Measurements from ENCODE around the gene PNLIPRP2. TPM values are rescaled to one million over a fixed set of nuclear protein-coding genes. Genes with fewer than 3 reads are reported as not detected.

Gene PNLIPRP2
- total and polyA plus RNA-seq, 4 donors, result 0.06 to 1.0 (median 0.08) TPM; not detected in 1

DNA sequence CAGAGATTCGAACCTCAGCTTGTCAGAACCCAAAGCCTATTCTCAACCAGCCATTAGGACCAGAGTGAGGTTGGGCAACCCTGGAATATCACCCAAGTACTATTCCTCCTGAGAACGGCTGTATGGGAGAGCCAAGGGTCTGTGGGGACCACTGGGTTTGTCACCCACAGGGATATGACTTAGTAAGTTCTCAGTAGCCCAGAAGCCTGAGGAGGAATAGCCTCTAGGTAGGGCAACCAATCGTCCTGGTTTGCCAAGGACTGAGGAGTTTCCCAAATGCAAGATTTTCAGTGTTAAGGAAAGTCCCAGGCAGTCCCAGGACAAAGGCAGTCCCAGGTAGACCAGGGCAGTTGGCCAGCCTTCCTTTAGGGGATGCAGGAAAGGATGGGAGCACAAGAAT is 46.7 kb downstream of the PNLIPRP2 start:
- no peak for ATAC-seq (ENCODE audit: insufficient read depth, low FRiP score)
- 82 to 95% methylated on average over 3 of the region's 3 CpGs for WGBS, 2 donors
- Histone ChIP-seq H3K9ac (ENCODE audit: insufficient read depth in 1 of 2, low read length in 2 of 2) (no peak overlapping the region), H3K36me3 (ENCODE audit: control insufficient read depth in 4 of 4, insufficient read depth in 4 of 4, low read length in 4 of 4) (no peaks in the 10 kb centered on the region), H3K27ac (ENCODE audit: low read depth in 1 of 2, low read length in 1 of 2) (no peak overlapping the region), H3K4me1 (ENCODE audit: control insufficient read depth in 5 of 5, insufficient read depth in 5 of 5, low read length in 5 of 5) (peaks cover 0 to 7% (median 0%) of the 10 kb centered on the region in 5 donors), H3K4me3 (no peak overlapping the region), H3K9me3 (ENCODE audit: control insufficient read depth in 4 of 4, insufficient read depth in 3 of 4, low read length in 3 of 4) (peaks cover 0 to 7% (median 0%) of the 10 kb centered on the region in 4 donors), H3K27me3 (ENCODE audit: control insufficient read depth in 3 of 3, insufficient read depth in 3 of 3, low read length in 2 of 3) (peaks cover 0 to 3% (median 0%) of the 10 kb centered on the region in 3 donors)
- DNase-seq, result no peak
- TF ChIP-seq, protein P1, sequence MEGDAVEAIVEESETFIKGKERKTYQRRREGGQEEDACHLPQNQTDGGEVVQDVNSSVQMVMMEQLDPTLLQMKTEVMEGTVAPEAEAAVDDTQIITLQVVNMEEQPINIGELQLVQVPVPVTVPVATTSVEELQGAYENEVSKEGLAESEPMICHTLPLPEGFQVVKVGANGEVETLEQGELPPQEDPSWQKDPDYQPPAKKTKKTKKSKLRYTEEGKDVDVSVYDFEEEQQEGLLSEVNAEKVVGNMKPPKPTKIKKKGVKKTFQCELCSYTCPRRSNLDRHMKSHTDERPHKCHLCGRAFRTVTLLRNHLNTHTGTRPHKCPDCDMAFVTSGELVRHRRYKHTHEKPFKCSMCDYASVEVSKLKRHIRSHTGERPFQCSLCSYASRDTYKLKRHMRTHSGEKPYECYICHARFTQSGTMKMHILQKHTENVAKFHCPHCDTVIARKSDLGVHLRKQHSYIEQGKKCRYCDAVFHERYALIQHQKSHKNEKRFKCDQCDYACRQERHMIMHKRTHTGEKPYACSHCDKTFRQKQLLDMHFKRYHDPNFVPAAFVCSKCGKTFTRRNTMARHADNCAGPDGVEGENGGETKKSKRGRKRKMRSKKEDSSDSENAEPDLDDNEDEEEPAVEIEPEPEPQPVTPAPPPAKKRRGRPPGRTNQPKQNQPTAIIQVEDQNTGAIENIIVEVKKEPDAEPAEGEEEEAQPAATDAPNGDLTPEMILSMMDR (IDR thresholded peaks at IDR 0.05; ENCODE audit: control extremely low read depth, extremely low read depth), result no peak

DNA sequence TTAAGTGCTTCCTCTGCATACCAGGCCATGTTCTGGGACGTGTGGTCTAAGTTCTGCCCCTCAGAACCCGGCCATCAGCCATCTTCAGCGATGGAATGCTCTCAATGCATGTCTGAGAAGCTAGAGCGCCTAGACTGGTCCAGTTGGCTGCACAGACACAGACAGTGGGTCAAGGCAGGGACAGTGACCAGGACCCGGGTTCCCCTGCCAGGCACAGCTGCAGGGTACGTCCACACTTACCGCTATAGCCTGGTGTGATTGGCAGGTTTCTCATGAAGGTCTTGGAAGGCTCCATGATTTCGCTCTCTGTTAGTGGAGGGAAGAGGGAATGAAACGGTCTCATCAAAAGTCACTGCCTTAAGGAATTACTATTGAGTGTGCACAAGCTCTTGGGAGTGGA is 47.3 kb downstream of the PNLIPRP2 start:
- ATAC-seq (ENCODE audit: insufficient read depth, low FRiP score) (no peak), DNase-seq (no peak)
- no peak overlapping the region for H3K9ac ChIP-seq (ENCODE audit: insufficient read depth in 1 of 2, low read length in 2 of 2)
- H3K9me3 ChIP-seq (ENCODE audit: control insufficient read depth in 4 of 4, insufficient read depth in 3 of 4, low read length in 3 of 4), result peaks cover 0 to 7% (median 0%) of the 10 kb centered on the region in 4 donors
- 89 to 92% methylated on average over 9 of the region's 9 CpGs for WGBS, 2 donors
- no peak overlapping the region for H3K27ac ChIP-seq (ENCODE audit: low read depth in 1 of 2, low read length in 1 of 2)
- H3K36me3 ChIP-seq (ENCODE audit: control insufficient read depth in 4 of 4, insufficient read depth in 4 of 4, low read length in 4 of 4), result no peaks in the 10 kb centered on the region
- H3K27me3 ChIP-seq (ENCODE audit: control insufficient read depth in 3 of 3, insufficient read depth in 3 of 3, low read length in 2 of 3), result peaks cover 0 to 3% (median 0%) of the 10 kb centered on the region in 3 donors
- no peak overlapping the region for H3K4me3 ChIP-seq
- peaks cover 0 to 7% (median 0%) of the 10 kb centered on the region in 5 donors for H3K4me1 ChIP-seq (ENCODE audit: control insufficient read depth in 5 of 5, insufficient read depth in 5 of 5, low read length in 5 of 5)
- TF ChIP-seq, protein P1 (IDR thresholded peaks at IDR 0.05; ENCODE audit: control extremely low read depth, extremely low read depth), result no peak

DNA sequence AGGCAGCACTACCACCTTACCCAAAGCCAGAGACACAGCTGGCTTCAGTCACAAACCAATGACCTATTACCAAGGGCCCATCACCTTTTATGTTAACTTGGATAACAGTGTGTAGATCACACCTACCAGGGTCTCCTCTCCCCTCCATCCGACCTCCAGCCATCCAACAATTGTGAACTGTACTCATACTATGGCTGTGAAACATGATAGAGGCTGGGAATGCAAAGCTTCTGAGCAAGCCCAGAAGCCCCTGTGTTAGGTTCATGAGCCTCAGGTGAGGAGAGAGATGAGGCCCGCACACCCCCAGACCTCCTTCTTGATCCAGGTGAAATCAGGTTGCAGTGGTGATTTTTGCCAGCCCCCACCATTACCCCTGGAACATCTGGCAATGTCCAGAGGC is 47.7 kb downstream of the PNLIPRP2 start:
- DNase-seq (no peak), ATAC-seq (ENCODE audit: insufficient read depth, low FRiP score) (no peak)
- Histone ChIP-seq H3K4me1 (ENCODE audit: control insufficient read depth in 5 of 5, insufficient read depth in 5 of 5, low read length in 5 of 5) (peaks cover 0 to 7% (median 0%) of the 10 kb centered on the region in 5 donors), H3K27ac (ENCODE audit: low read depth in 1 of 2, low read length in 1 of 2) (no peak overlapping the region), H3K4me3 (no peak overlapping the region), H3K27me3 (ENCODE audit: control insufficient read depth in 3 of 3, insufficient read depth in 3 of 3, low read length in 2 of 3) (peaks cover 0 to 3% (median 0%) of the 10 kb centered on the region in 3 donors), H3K36me3 (ENCODE audit: control insufficient read depth in 4 of 4, insufficient read depth in 4 of 4, low read length in 4 of 4) (no peaks in the 10 kb centered on the region), H3K9ac (ENCODE audit: insufficient read depth in 1 of 2, low read length in 2 of 2) (no peak overlapping the region), H3K9me3 (ENCODE audit: control insufficient read depth in 4 of 4, insufficient read depth in 3 of 4, low read length in 3 of 4) (peaks cover 0 to 7% (median 0%) of the 10 kb centered on the region in 4 donors)
- TF ChIP-seq, protein P1 (IDR thresholded peaks at IDR 0.05; ENCODE audit: control extremely low read depth, extremely low read depth), result no peak
- 85 to 97% methylated on average over 2 of the region's 2 CpGs for WGBS, 2 donors

DNA sequence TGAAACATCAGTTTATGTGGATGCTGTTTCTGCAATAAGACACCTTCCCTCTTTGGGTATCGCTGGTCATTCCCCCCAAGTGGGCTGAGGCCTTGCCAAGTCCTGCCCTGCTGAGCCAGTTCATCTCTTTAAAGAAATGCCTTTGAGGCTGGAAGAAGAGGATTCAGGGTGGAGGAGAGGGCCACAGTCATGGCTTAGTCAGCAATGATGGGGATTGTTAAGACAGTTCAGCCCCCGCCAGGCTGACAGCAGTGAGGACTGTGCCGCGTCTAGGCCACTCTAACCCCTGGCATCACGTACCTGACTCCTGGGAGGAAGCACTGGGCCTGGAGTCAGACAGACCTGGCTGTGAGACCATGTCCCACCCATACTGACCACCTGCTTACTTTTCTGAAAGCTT is 48.3 kb downstream of the PNLIPRP2 start:
- ATAC-seq (ENCODE audit: insufficient read depth, low FRiP score), result no peak
- H3K27ac ChIP-seq (ENCODE audit: low read depth in 1 of 2, low read length in 1 of 2), result no peak overlapping the region
- peaks cover 0 to 3% (median 0%) of the 10 kb centered on the region in 3 donors for H3K27me3 ChIP-seq (ENCODE audit: control insufficient read depth in 3 of 3, insufficient read depth in 3 of 3, low read length in 2 of 3)
- 88 to 91% methylated on average over 5 of the region's 5 CpGs for WGBS, 2 donors
- H3K4me1 ChIP-seq (ENCODE audit: control insufficient read depth in 5 of 5, insufficient read depth in 5 of 5, low read length in 5 of 5), result peaks cover 0 to 7% (median 0%) of the 10 kb centered on the region in 5 donors
- DNase-seq, result no peak
- no peaks in the 10 kb centered on the region for H3K36me3 ChIP-seq (ENCODE audit: control insufficient read depth in 4 of 4, insufficient read depth in 4 of 4, low read length in 4 of 4)
- H3K4me3 ChIP-seq, result no peak overlapping the region
- peak overlapping the region in 1 of 2 donors; percentile 49 for H3K9ac ChIP-seq (ENCODE audit: insufficient read depth in 1 of 2, low read length in 2 of 2)
- TF ChIP-seq, protein P1 (IDR thresholded peaks at IDR 0.05; ENCODE audit: control extremely low read depth, extremely low read depth), result no peak
- H3K9me3 ChIP-seq (ENCODE audit: control insufficient read depth in 4 of 4, insufficient read depth in 3 of 4, low read length in 3 of 4), result peaks cover 0 to 5% (median 0%) of the 10 kb centered on the region in 4 donors
